ENCODE data around the gene ATG12.

The ATG12 gene

GRCh38 chr5:115806986-115807653 is 34.2 kb downstream of the ATG12 start:
- DNase-seq, result no peak

- DNase-seq, result no peak
These were observed 39.4 kb downstream of the ATG12 start for GRCh38 chr5:115801984-115802383.

GRCh38 chr5:115801152-115801551 is 40.2 kb downstream of the ATG12 start:
- DNase-seq, result no peak

GRCh38 chr5:115800108-115800507 is 41.3 kb downstream of the ATG12 start:
- no peak for DNase-seq

- no peak for DNase-seq
These were observed 43.1 kb downstream of the ATG12 start for GRCh38 chr5:115798252-115798651.

- no peak for DNase-seq
These were observed 44.7 kb downstream of the ATG12 start for GRCh38 chr5:115796656-115797055.

GRCh38 chr5:115795700-115796099 is 45.7 kb downstream of the ATG12 start:
- no peak for DNase-seq

GRCh38 chr5:115788440-115788839 is 52.9 kb downstream of the ATG12 start:
- no peak for DNase-seq

GRCh38 chr5:115787426-115787825 is 53.9 kb downstream of the ATG12 start:
- DNase-seq, result no peak

- no peak for DNase-seq
These were observed 55.8 kb downstream of the ATG12 start for GRCh38 chr5:115785381-115786065.

- no peak for DNase-seq
These were observed 62.9 kb downstream of the ATG12 start for GRCh38 chr5:115778417-115778816.

Measured in activated CD4-positive, alpha-beta T cell treated with anti-CD3 and anti-CD28 coated beads, Interleukin-10, Interleukin-2, amounts not matched to agents 100 ng/mL and 50 ng/mL, durations not matched to agents 16 hours and 8 hours (primary cell).